Small intestine (tissue), 7 donors: ENCODE measurements around the gene MYRF. TPM values are rescaled to one million over a fixed set of nuclear protein-coding genes. Genes with fewer than 3 reads are reported as not detected.

Source experiments
- DNase-seq, 2 donors: peaks; one replicate each; pipeline versions ENCODE4 v3.0.0 to v3.0.0-alpha.2; 2013
- FAIRE-seq: peaks from 2 replicates; lab custom pipeline; 2012; peaks lifted over from hg19 to GRCh38; lab: Jason Lieb, UNC
- H3K27ac ChIP-seq, 3 donors: one replicate each; pipeline ENCODE4 v1.5.1; 2013; ENCODE audit warnings: low read length in 2 of 3, mild to moderate bottlenecking in 2 of 3, control low read depth in 1 of 3, inconsistent platforms in 1 of 3, low read depth in 1 of 3, moderate library complexity in 1 of 3
- H3K27me3 ChIP-seq, 3 donors: one replicate each; pipeline ENCODE4 v1.6.1; 2013; ENCODE audit warnings: low read length in 3 of 3, inconsistent platforms in 1 of 3; ENCODE audit not compliant: control insufficient read depth in 3 of 3, insufficient read depth in 3 of 3
- H3K36me3 ChIP-seq, 3 donors: one replicate each; pipeline ENCODE4 v1.6.1; 2013; ENCODE audit warnings: low read length in 3 of 3, inconsistent platforms in 1 of 3, low read depth in 1 of 3, mild to moderate bottlenecking in 1 of 3, moderate library complexity in 1 of 3; ENCODE audit not compliant: control insufficient read depth in 3 of 3, insufficient read depth in 2 of 3
- H3K4me1 ChIP-seq, 3 donors: one replicate each; pipeline ENCODE4 v1.6.1; 2013; ENCODE audit warnings: low read length in 2 of 3, inconsistent platforms in 1 of 3, low read depth in 1 of 3, mild to moderate bottlenecking in 1 of 3, moderate library complexity in 1 of 3; ENCODE audit not compliant: control insufficient read depth in 3 of 3, insufficient read depth in 2 of 3
- H3K4me3 ChIP-seq, 3 donors: one replicate each; pipeline ENCODE4 v1.5.1; 2013; ENCODE audit warnings: low read length in 3 of 3, control low read depth in 1 of 3, inconsistent platforms in 1 of 3, low read depth in 1 of 3, mild to moderate bottlenecking in 1 of 3, moderate library complexity in 1 of 3
- H3K9me3 ChIP-seq, 2 donors: one replicate each; pipeline ENCODE4 v1.6.1; 2013; ENCODE audit warnings: low read depth in 1 of 2, low read length in 1 of 2; ENCODE audit not compliant: control insufficient read depth in 2 of 2, insufficient read depth in 1 of 2
- WGBS, 3 donors: extraction: QIAGEN DNeasy Blood & Tissue Kit; methylation state at CpG; one replicate each; pipeline ENCODE4 v1.1.7; 2013; 5-methylcytosine and 5-hydroxymethylcytosine counted together
- polyA plus RNA-seq, 4 donors: library from polyadenylated mRNA; stranded (reverse) in 3 of 4; unstranded in 1 of 4; fragments of 200-250 nt in 3 of 4; fragments of 120-200 nt in 1 of 4; gene quantifications; one replicate each; pipeline versions ENCODE4 v1.2.1 to v1.2.3, GENCODE V29; 2013
- donor health status: healthy with polysubstance abuse.
- donor health status: control.
- donor health status: control.
- donor health status: Bipolar disorder and iron deficiency.
- donor health status: healthy.

Gene MYRF
- polyA plus RNA-seq, 4 donors: 19.9 to 48.1 (median 22.3) TPM

- no peaks in the 10 kb centered on the region for H3K9me3 ChIP-seq
- WGBS, 3 donors: 80 to 81% (median 80%) methylated on average over 19 to 20 of the region's 20 CpGs
- peaks cover 0 to 7% (median 0%) of the 10 kb centered on the region in 3 donors for H3K4me1 ChIP-seq
- H3K27ac ChIP-seq: no peak overlapping the region
- H3K36me3 ChIP-seq: peaks cover 0 to 94% (median 10%) of the 10 kb centered on the region in 3 donors
- peaks cover 0 to 3% (median 0%) of the 10 kb centered on the region in 3 donors for H3K27me3 ChIP-seq
- DNase-seq: no peak
- H3K4me3 ChIP-seq: no peak overlapping the region
- FAIRE-seq: no peak
Measured at GRCh38 chr11:61775606-61776554, 23.4 kb downstream of the MYRF start.

GRCh38 chr11:61776561-61777075 is 24.2 kb downstream of the MYRF start:
- H3K36me3 ChIP-seq: peaks cover 0 to 94% (median 10%) of the 10 kb centered on the region in 3 donors
- H3K4me3 ChIP-seq: no peak overlapping the region
- H3K9me3 ChIP-seq: no peaks in the 10 kb centered on the region
- WGBS, 3 donors: 73 to 77% (median 73%) methylated on average over 9 of the region's 9 CpGs
- DNase-seq: peak; percentile 73 to 79
- H3K4me1 ChIP-seq: peaks cover 0 to 7% (median 0%) of the 10 kb centered on the region in 3 donors
- no peak for FAIRE-seq
- H3K27me3 ChIP-seq: peaks cover 0 to 3% (median 0%) of the 10 kb centered on the region in 3 donors
- H3K27ac ChIP-seq: no peak overlapping the region

GRCh38 chr11:61777234-61778090 is 25.0 kb downstream of the MYRF start:
- FAIRE-seq: no peak
- H3K9me3 ChIP-seq: no peaks in the 10 kb centered on the region
- DNase-seq: peak in 1 of 2 donors; percentile 38
- no peak overlapping the region for H3K4me3 ChIP-seq
- peaks cover under 1 to 94% (median 10%) of the 10 kb centered on the region in 3 donors for H3K36me3 ChIP-seq
- peaks cover 0 to 3% (median 0%) of the 10 kb centered on the region in 3 donors for H3K27me3 ChIP-seq
- WGBS, 3 donors: 53 to 86% (median 63%) methylated on average over 57 to 67 of the region's 67 CpGs
- no peak overlapping the region for H3K27ac ChIP-seq
- H3K4me1 ChIP-seq: no peaks in the 10 kb centered on the region

- H3K36me3 ChIP-seq: peaks cover 2 to 96% (median 10%) of the 10 kb centered on the region in 3 donors
- 83 to 86% (median 84%) methylated on average over 11 of the region's 11 CpGs for WGBS, 3 donors
- H3K9me3 ChIP-seq: no peaks in the 10 kb centered on the region
- H3K27ac ChIP-seq: no peak overlapping the region
- H3K27me3 ChIP-seq: peaks cover 0 to 3% (median 0%) of the 10 kb centered on the region in 3 donors
- DNase-seq (no peak), FAIRE-seq (no peak)
- H3K4me1 ChIP-seq: no peaks in the 10 kb centered on the region
- no peak overlapping the region for H3K4me3 ChIP-seq
Measured at GRCh38 chr11:61778357-61778886, 26.0 kb downstream of the MYRF start.

- WGBS, 3 donors: 88 to 89% (median 88%) methylated on average over 24 of the region's 24 CpGs
- FAIRE-seq (no peak), DNase-seq (no peak)
- Histone ChIP-seq H3K4me1 (no peaks in the 10 kb centered on the region), H3K4me3 (no peak overlapping the region), H3K36me3 (peaks cover 2 to 96% (median 10%) of the 10 kb centered on the region in 3 donors), H3K27me3 (peaks cover 0 to 3% (median 0%) of the 10 kb centered on the region in 3 donors), H3K9me3 (no peaks in the 10 kb centered on the region), H3K27ac (no peak overlapping the region)
Measured at GRCh38 chr11:61778920-61779650, 26.6 kb downstream of the MYRF start.

- DNase-seq (no peak), FAIRE-seq (no peak)
- Histone ChIP-seq H3K4me1 (no peaks in the 10 kb centered on the region), H3K27me3 (peaks cover 0 to 3% (median 0%) of the 10 kb centered on the region in 3 donors), H3K4me3 (no peak overlapping the region), H3K36me3 (peaks cover 3 to 98% (median 13%) of the 10 kb centered on the region in 3 donors), H3K27ac (no peak overlapping the region), H3K9me3 (no peaks in the 10 kb centered on the region)
- 85 to 92% (median 88%) methylated on average over 13 to 14 of the region's 14 CpGs for WGBS, 3 donors
Measured at GRCh38 chr11:61779666-61780525, 27.5 kb downstream of the MYRF start.

- no peaks in the 10 kb centered on the region for H3K4me1 ChIP-seq
- H3K27ac ChIP-seq: no peak overlapping the region
- DNase-seq (no peak), FAIRE-seq (no peak)
- no peak overlapping the region for H3K4me3 ChIP-seq
- H3K36me3 ChIP-seq: peaks cover 3 to 99% (median 17%) of the 10 kb centered on the region in 3 donors
- 87 to 90% (median 88%) methylated on average over 8 to 9 of the region's 9 CpGs for WGBS, 3 donors
- peaks cover 0 to 3% (median 0%) of the 10 kb centered on the region in 3 donors for H3K27me3 ChIP-seq
- no peaks in the 10 kb centered on the region for H3K9me3 ChIP-seq
Measured at GRCh38 chr11:61780581-61781162, 28.2 kb downstream of the MYRF start.
